GM23338 (cell line): Measurements from ENCODE around the gene FILIP1. TPM values are rescaled to one million over a fixed set of nuclear protein-coding genes. Genes with fewer than 3 reads are reported as not detected.

Experiments
- ATAC-seq: fragments of 200-7000 bp; cut with Tn5 transposase; 3 replicates; pipeline ENCODE4 v1.9.1; 2020
- DNase-seq: peaks from one replicate; pipeline ENCODE4 v3.0.0-alpha.2; 2015; ENCODE audit warnings: low spot score
- H2AFZ ChIP-seq: fragments of 200-600 bp; sonication (generic); 2 replicates; pipeline ENCODE4 v1.8.0; 2016; ENCODE audit warnings: antibody characterized with exemption, mild to moderate bottlenecking, moderate library complexity
- H3F3A ChIP-seq: fragments of 200-600 bp; sonication (generic); replicated peaks from 2 replicates; pipeline ENCODE4 v1.8.0; 2017; ENCODE audit warnings: antibody characterized with exemption, mixed run types, low read depth
- H3K27ac ChIP-seq: fragments of 200-600 bp; sonication (generic); 2 replicates; pipeline ENCODE4 v1.6.1; 2016; ENCODE audit warnings: low read depth
- H3K27me3 ChIP-seq: fragments of 200-600 bp; sonication (generic); 2 replicates; pipeline ENCODE4 v1.8.0; 2016; ENCODE audit warnings: mild to moderate bottlenecking, mixed run types, moderate library complexity; ENCODE audit not compliant: insufficient read depth
- H3K36me3 ChIP-seq: fragments of 200-600 bp; sonication (generic); 2 replicates; pipeline ENCODE4 v1.8.0; 2016; ENCODE audit warnings: mild to moderate bottlenecking; ENCODE audit not compliant: insufficient read depth
- H3K4me1 ChIP-seq: fragments of 200-600 bp; sonication (generic); 2 replicates; pipeline ENCODE4 v1.8.0; 2016; ENCODE audit warnings: mild to moderate bottlenecking, moderate library complexity; ENCODE audit not compliant: insufficient read depth
- H3K4me2 ChIP-seq: fragments of 200-600 bp; sonication (generic); 2 replicates; pipeline ENCODE4 v1.7.1; 2017; ENCODE audit warnings: mixed run types
- H3K4me3 ChIP-seq: fragments of 200-600 bp; sonication (generic); 2 replicates; pipeline ENCODE4 v1.6.1; 2016; ENCODE audit warnings: mixed run types
- H3K79me2 ChIP-seq: fragments of 200-600 bp; sonication (generic); replicated peaks from 2 replicates; pipeline ENCODE4 v1.8.0; 2017; ENCODE audit warnings: mild to moderate bottlenecking; ENCODE audit not compliant: insufficient read depth
- H3K9me2 ChIP-seq: fragments of 200-600 bp; sonication (generic); 2 replicates; pipeline ENCODE4 v1.8.0; 2017; ENCODE audit not compliant: insufficient read depth
- H4K20me1 ChIP-seq: fragments of 200-600 bp; sonication (generic); replicated peaks from 2 replicates; pipeline ENCODE4 v1.8.0; 2017; ENCODE audit warnings: mild to moderate bottlenecking; ENCODE audit not compliant: insufficient read depth
- H3K27ac Mint-ChIP-seq: 2 replicates; pipeline ENCODE4 v1.8.0; 2020; ENCODE audit warnings: inconsistent platforms, mild to moderate bottlenecking, moderate library complexity, mixed read lengths
- H3K27me3 Mint-ChIP-seq: 3 replicates; pipeline ENCODE4 v1.8.0; 2022; ENCODE audit warnings: low read depth, mild to moderate bottlenecking, moderate library complexity, mixed read lengths, inconsistent platforms; ENCODE audit not compliant: insufficient read depth, poor library complexity
- H3K36me3 Mint-ChIP-seq: 3 replicates; pipeline ENCODE4 v1.8.0; 2021; ENCODE audit warnings: low read depth, mild to moderate bottlenecking, inconsistent platforms, moderate library complexity, mixed read lengths
- H3K4me1 Mint-ChIP-seq: 3 replicates; pipeline ENCODE4 v1.8.0; 2020; ENCODE audit warnings: mild to moderate bottlenecking, inconsistent platforms, mixed read lengths
- H3K4me3 Mint-ChIP-seq: 3 replicates; pipeline ENCODE4 v1.8.0; 2021; ENCODE audit warnings: moderate library complexity, mild to moderate bottlenecking, inconsistent platforms, mixed read lengths
- H3K9me3 Mint-ChIP-seq: 3 replicates; pipeline ENCODE4 v1.8.0; 2020; ENCODE audit warnings: moderate library complexity, mild to moderate bottlenecking, inconsistent platforms, mixed read lengths
- CREB1 ChIP-seq: fragments of 250-450 bp; sonication (Bioruptor Pico); IDR thresholded peaks from 2 replicates; pipeline ENCODE4 v1.5.0; 2020; ENCODE audit warnings: low read depth, mild to moderate bottlenecking, moderate library complexity
- CTCF ChIP-seq, 2 experiments: fragments of 200-600 bp in 1 of 2; sonication (generic) in 1 of 2; conservative IDR thresholded peaks; 2 replicates each; pipeline versions ENCODE4 v1.5.1 to v1.6.1; 2016 to 2017; ENCODE audit warnings: antibody characterized with exemption in 2 of 2, low read depth in 2 of 2, mild to moderate bottlenecking in 2 of 2, moderate library complexity in 1 of 2
- ETS1 ChIP-seq: IDR thresholded peaks from 2 replicates; pipeline ENCODE4 v1.6.1; 2016; ENCODE audit warnings: antibody characterized with exemption
- EZH2phosphoT487 ChIP-seq: fragments of 200-600 bp; sonication (generic); IDR thresholded peaks from one replicate; pipeline ENCODE4 v1.8.1; 2018; ENCODE audit warnings: antibody characterized with exemption; ENCODE audit not compliant: unreplicated experiment
- JUNB ChIP-seq: IDR thresholded peaks from one replicate; pipeline ENCODE4 v1.6.1; 2016; ENCODE audit warnings: antibody characterized with exemption; ENCODE audit not compliant: unreplicated experiment
- NANOG ChIP-seq: IDR thresholded peaks from 2 replicates; pipeline ENCODE4 v1.6.1; 2016; ENCODE audit warnings: antibody characterized with exemption, borderline replicate concordance
- POLR2AphosphoS5 ChIP-seq: IDR thresholded peaks from 2 replicates; pipeline ENCODE4 v1.6.1; 2016; ENCODE audit warnings: antibody characterized with exemption, low read depth
- STAT1 ChIP-seq: IDR thresholded peaks from one replicate; pipeline ENCODE4 v1.6.1; 2016; ENCODE audit warnings: antibody characterized with exemption; ENCODE audit not compliant: unreplicated experiment
- ZNF114 ChIP-seq: fragments of 250-450 bp; sonication (Bioruptor Pico); IDR thresholded peaks from 2 replicates; pipeline ENCODE4 v1.5.0; 2020; ENCODE audit warnings: mild to moderate bottlenecking, moderate library complexity
- ZNF331 ChIP-seq: fragments of 250-450 bp; sonication (Bioruptor Pico); IDR thresholded peaks from 2 replicates; pipeline ENCODE4 v1.5.0; 2020; ENCODE audit warnings: low read depth, mild to moderate bottlenecking, moderate library complexity
- polyA plus RNA-seq: library from polyadenylated mRNA; unstranded; fragments of >200 nt; fragmentation: Nextera tagmentation; extraction: Ambion mirVana; gene quantifications from 2 replicates; pipeline ENCODE4 v1.2.1, GENCODE V29; 2016
- total RNA-seq: library from RNA; depleted of rRNA; stranded (reverse); fragments of >200 nt; shearing (Covaris generic); gene quantifications from 2 replicates; pipeline ENCODE4 v1.2.3, GENCODE V29; 2014
- TF ChIP-seq, protein P1 (sequence below): IDR thresholded peaks from one replicate; pipeline ENCODE4 v1.6.1; 2018; ENCODE audit warnings: antibody characterized with exemption; ENCODE audit not compliant: unreplicated experiment

FILIP1 gene
- total and polyA plus RNA-seq, 2 experiments from 2014 or later: 3.7 to 6.4 TPM

GRCh38 chr6:75539136-75539535 lies 45.5 kb upstream of the FILIP1 start:
- H3K4me1 ChIP-seq: no peaks in the 10 kb centered on the region
- Mint-ChIP-seq H3K4me3 (no peak overlapping the region), H3K9me3 (peaks cover 14% of the 10 kb centered on the region), H3K36me3 (peaks cover 7% of the 10 kb centered on the region; the same call in 2 of the 3 replicates), H3K27ac (no peak overlapping the region), H3K27me3 (peaks cover 2% of the 10 kb centered on the region), H3K4me1 (no peaks in the 10 kb centered on the region)
- H3F3A ChIP-seq: no peaks in the 10 kb centered on the region
- TF ChIP-seq, protein P1, sequence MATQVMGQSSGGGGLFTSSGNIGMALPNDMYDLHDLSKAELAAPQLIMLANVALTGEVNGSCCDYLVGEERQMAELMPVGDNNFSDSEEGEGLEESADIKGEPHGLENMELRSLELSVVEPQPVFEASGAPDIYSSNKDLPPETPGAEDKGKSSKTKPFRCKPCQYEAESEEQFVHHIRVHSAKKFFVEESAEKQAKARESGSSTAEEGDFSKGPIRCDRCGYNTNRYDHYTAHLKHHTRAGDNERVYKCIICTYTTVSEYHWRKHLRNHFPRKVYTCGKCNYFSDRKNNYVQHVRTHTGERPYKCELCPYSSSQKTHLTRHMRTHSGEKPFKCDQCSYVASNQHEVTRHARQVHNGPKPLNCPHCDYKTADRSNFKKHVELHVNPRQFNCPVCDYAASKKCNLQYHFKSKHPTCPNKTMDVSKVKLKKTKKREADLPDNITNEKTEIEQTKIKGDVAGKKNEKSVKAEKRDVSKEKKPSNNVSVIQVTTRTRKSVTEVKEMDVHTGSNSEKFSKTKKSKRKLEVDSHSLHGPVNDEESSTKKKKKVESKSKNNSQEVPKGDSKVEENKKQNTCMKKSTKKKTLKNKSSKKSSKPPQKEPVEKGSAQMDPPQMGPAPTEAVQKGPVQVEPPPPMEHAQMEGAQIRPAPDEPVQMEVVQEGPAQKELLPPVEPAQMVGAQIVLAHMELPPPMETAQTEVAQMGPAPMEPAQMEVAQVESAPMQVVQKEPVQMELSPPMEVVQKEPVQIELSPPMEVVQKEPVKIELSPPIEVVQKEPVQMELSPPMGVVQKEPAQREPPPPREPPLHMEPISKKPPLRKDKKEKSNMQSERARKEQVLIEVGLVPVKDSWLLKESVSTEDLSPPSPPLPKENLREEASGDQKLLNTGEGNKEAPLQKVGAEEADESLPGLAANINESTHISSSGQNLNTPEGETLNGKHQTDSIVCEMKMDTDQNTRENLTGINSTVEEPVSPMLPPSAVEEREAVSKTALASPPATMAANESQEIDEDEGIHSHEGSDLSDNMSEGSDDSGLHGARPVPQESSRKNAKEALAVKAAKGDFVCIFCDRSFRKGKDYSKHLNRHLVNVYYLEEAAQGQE: no peak
- H3K9me2 ChIP-seq: no peaks in the 10 kb centered on the region
- H3K27me3 ChIP-seq: no peaks in the 10 kb centered on the region
- ATAC-seq (no peak), DNase-seq (no peak)
- H3K27ac ChIP-seq: no peak overlapping the region
- H3K36me3 ChIP-seq: no peaks in the 10 kb centered on the region
- H3K4me3 ChIP-seq: no peak overlapping the region
- H3K79me2 ChIP-seq: no peaks in the 10 kb centered on the region
- no peaks in the 10 kb centered on the region for H4K20me1 ChIP-seq
- H3K4me2 ChIP-seq: no peak overlapping the region
- H2AFZ ChIP-seq: no peak overlapping the region

DNA sequence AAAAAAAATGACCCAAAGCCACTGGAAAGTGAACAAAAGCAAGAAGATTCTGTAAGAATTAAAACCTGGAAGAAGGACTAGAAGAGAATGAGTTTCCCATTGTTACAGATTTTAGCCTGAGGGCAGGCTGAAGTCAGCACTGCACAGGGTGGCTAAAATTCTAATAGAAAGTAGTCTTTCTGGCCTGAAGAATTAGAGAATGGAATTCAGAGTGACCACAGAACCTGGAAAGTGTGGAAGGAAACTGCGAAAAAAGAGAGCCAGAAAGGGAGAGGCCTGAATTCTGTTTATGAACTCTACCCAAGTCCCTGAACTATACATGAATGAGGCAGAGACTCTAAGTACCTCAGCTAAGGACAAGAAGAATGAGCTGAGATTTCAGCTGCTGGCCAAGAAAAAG lies 38.9 kb upstream of the FILIP1 start:
- Histone ChIP-seq H3K36me3 (no peaks in the 10 kb centered on the region), H3K4me3 (no peak overlapping the region), H3K4me1 (no peaks in the 10 kb centered on the region), H3K27ac (no peak overlapping the region), H3K4me2 (no peak overlapping the region), H3K27me3 (no peaks in the 10 kb centered on the region), H3F3A (no peaks in the 10 kb centered on the region), H3K9me2 (no peaks in the 10 kb centered on the region), H4K20me1 (no peaks in the 10 kb centered on the region), H3K79me2 (no peaks in the 10 kb centered on the region), H2AFZ (no peak overlapping the region)
- Mint-ChIP-seq H3K9me3 (no peaks in the 10 kb centered on the region), H3K4me3 (no peak overlapping the region), H3K27me3 (no peaks in the 10 kb centered on the region), H3K4me1 (peaks cover 3% of the 10 kb centered on the region; the same call in 2 of the 3 replicates), H3K36me3 (no peaks in the 10 kb centered on the region), H3K27ac (no peak overlapping the region)
- DNase-seq: no peak
- ATAC-seq: no peak
- TF ChIP-seq NANOG: no peak
- TF ChIP-seq JUNB: no peak
- no peak for TF ChIP-seq POLR2AphosphoS5
- no peak for TF ChIP-seq CREB1 (CRISPR knock-in tag)
- TF ChIP-seq ZNF331 (CRISPR knock-in tag): no peak
- TF ChIP-seq ZNF114 (CRISPR knock-in tag): no peak
- TF ChIP-seq EZH2phosphoT487: no peak
- TF ChIP-seq STAT1: no peak
- no peak for TF ChIP-seq ETS1
- no peak for TF ChIP-seq CTCF (conservative IDR thresholded peaks at IDR 0.05; ENCODE audit: low read depth in 2 of 2)
